Left ventricle myocardium inferior (tissue), 1 donor: Measurements from ENCODE around the gene NXNL1. TPM values are rescaled to one million over a fixed set of nuclear protein-coding genes. Genes with fewer than 3 reads are reported as not detected.
A peak's percentile ranks its signal among the peaks of the same experiment; 100 is the strongest.
"Not testable (repeated sequence)": the region's sequence is repeated elsewhere in the genome, so short reads cannot be mapped to it uniquely, and the experiment has no call there.

ENCODE experiments used
- DNase-seq: peaks from one replicate; pipeline ENCODE4 v3.0.0-alpha.2; 2020
- H3K27ac ChIP-seq: fragments of 200-600 bp; replicated peaks from 2 replicates; pipeline ENCODE4 v1.8.0; 2021
- H3K27me3 ChIP-seq: fragments of 200-600 bp; 2 replicates; pipeline ENCODE4 v1.8.0; 2021; ENCODE audit warnings: low read depth
- H3K36me3 ChIP-seq: fragments of 200-600 bp; 2 replicates; pipeline ENCODE4 v1.8.0; 2021
- H3K4me1 ChIP-seq: fragments of 200-600 bp; 2 replicates; pipeline ENCODE4 v1.8.0; 2021
- H3K4me3 ChIP-seq: fragments of 200-600 bp; 2 replicates; pipeline ENCODE4 v1.8.0; 2021; ENCODE audit warnings: mild to moderate bottlenecking, moderate library complexity
- H3K9me3 ChIP-seq: fragments of 200-600 bp; replicated peaks from 2 replicates; pipeline ENCODE4 v1.8.0; 2021
- CTCF ChIP-seq: fragments of 200-600 bp; IDR thresholded peaks from 2 replicates; pipeline ENCODE4 v1.8.0; 2021; ENCODE audit warnings: antibody characterized with exemption, mild to moderate bottlenecking, borderline replicate concordance
- intact Hi-C: fragments of 100-400 bp; cut with micrococcal nuclease; formaldehyde crosslinking; loops from one replicate; pipeline ENCODE4 v1.11.0; 2022
- total RNA-seq: library from RNA; stranded (reverse); fragmentation: NEBNext Ultra II Directional; extraction: Animal tissue kit (Norgen Biotek cat#: 25700); gene quantifications from one replicate; pipeline ENCODE4 v1.2.1, GENCODE V29; 2021
- donor health status: DM: no; HTN: yes; CAD: no; lungs with severe emphysema.

Gene NXNL1
- total RNA-seq, 1 donor from 2014 or later = 0.33 TPM

GRCh38 chr19:17482877-17483604 lies 22.3 kb upstream of the NXNL1 start:
- Histone ChIP-seq H3K27me3 (no peaks in the 10 kb centered on the region), H3K36me3 (peaks cover 15% of the 10 kb centered on the region), H3K27ac (no peak overlapping the region), H3K4me3 (no peak overlapping the region), H3K9me3 (no peaks in the 10 kb centered on the region), H3K4me1 (peaks cover 37% of the 10 kb centered on the region)
- TF ChIP-seq CTCF = no peak
- intact Hi-C loops = no loop called here
- DNase-seq = no peak

- H3K36me3 ChIP-seq = peaks cover 6% of the 10 kb centered on the region
- no peak for TF ChIP-seq CTCF
- H3K27me3 ChIP-seq = no peaks in the 10 kb centered on the region
- H3K4me1 ChIP-seq = peaks cover 29% of the 10 kb centered on the region
- no peaks in the 10 kb centered on the region for H3K9me3 ChIP-seq
- no peak for DNase-seq
- intact Hi-C loops = no loop called here
- no peak overlapping the region for H3K4me3 ChIP-seq
- peak overlapping the region; percentile 23 for H3K27ac ChIP-seq
Observed at GRCh38 chr19:17481986-17482385, 21.3 kb upstream of the NXNL1 start.

- TF ChIP-seq CTCF = no peak
- Histone ChIP-seq H3K27ac (peak overlapping the region; percentile 47), H3K4me3 (no peak overlapping the region), H3K36me3 (no peaks in the 10 kb centered on the region), H3K9me3 (no peaks in the 10 kb centered on the region), H3K27me3 (no peaks in the 10 kb centered on the region), H3K4me1 (peaks cover 49% of the 10 kb centered on the region)
- DNase-seq = no peak
- intact Hi-C loops = no loop called here
Observed at GRCh38 chr19:17479325-17479791, 18.6 kb upstream of the NXNL1 start.

GRCh38 chr19:17475541-17476115 lies 14.9 kb upstream of the NXNL1 start:
- peak; percentile 67 for DNase-seq
- intact Hi-C loops = no loop called here
- peak overlapping the region; percentile 80 for H3K27ac ChIP-seq
- peaks cover 55% of the 10 kb centered on the region for H3K4me1 ChIP-seq
- no peak for TF ChIP-seq CTCF
- H3K4me3 ChIP-seq = peak overlapping the region; percentile 19
- no peaks in the 10 kb centered on the region for H3K27me3 ChIP-seq
- peaks cover 13% of the 10 kb centered on the region for H3K36me3 ChIP-seq
- H3K9me3 ChIP-seq = no peaks in the 10 kb centered on the region

- not testable (repeated sequence) for H3K27me3 ChIP-seq
Observed at GRCh38 chr19:17475011-17475540, 14.3 kb upstream of the NXNL1 start.

GRCh38 chr19:17473041-17473440 lies 12.3 kb upstream of the NXNL1 start:
- H3K27me3 ChIP-seq = no peaks in the 10 kb centered on the region
- no peak for TF ChIP-seq CTCF
- no peak overlapping the region for H3K4me3 ChIP-seq
- peak overlapping the region; percentile 80 for H3K27ac ChIP-seq
- intact Hi-C loops = no loop called here
- H3K36me3 ChIP-seq = peaks cover 13% of the 10 kb centered on the region
- no peaks in the 10 kb centered on the region for H3K9me3 ChIP-seq
- H3K4me1 ChIP-seq = peaks cover 67% of the 10 kb centered on the region
- no peak for DNase-seq

More at GRCh38 chr19:17475011-17475540, 14.3 kb upstream of the NXNL1 start:
- intact Hi-C loops, DNase-seq, H3K4me3 ChIP-seq, H3K9me3 ChIP-seq: not testable (repeated sequence)
- Histone ChIP-seq H3K36me3 (peaks cover 13% of the 10 kb centered on the region), H3K4me1 (peaks cover 60% of the 10 kb centered on the region), H3K27ac (peak overlapping the region; percentile 80)
